ENCODE data around the gene SDS.

- no peak for TF ChIP-seq TCF12 (IDR thresholded peaks at IDR 0.05; ENCODE audit: low read depth)
- no peak for TF ChIP-seq TEAD4 (IDR thresholded peaks at IDR 0.05)
- no peak for TF ChIP-seq NFIC (IDR thresholded peaks at IDR 0.05)
- no peak for TF ChIP-seq TAF1 (IDR thresholded peaks at IDR 0.05; ENCODE audit: low read depth)
These were observed 41.9 kb downstream of the SDS start for GRCh38 chr12:113361574-113362370.
